Mononuclear cell (primary cell): ENCODE measurements around the gene SMCO2. TPM values are rescaled to one million over a fixed set of nuclear protein-coding genes. Genes with fewer than 3 reads are reported as not detected.

Source experiments
- H3K27me3 ChIP-seq: 2 replicates; pipeline ENCODE4 v1.6.0; 2011; ENCODE audit warnings: low read length, control low read depth; ENCODE audit not compliant: insufficient read depth
- H3K4me1 ChIP-seq: 2 replicates; pipeline ENCODE4 v1.5.1; 2011; ENCODE audit warnings: mild to moderate bottlenecking, low read length, control low read depth; ENCODE audit not compliant: insufficient read depth
- H3K4me3 ChIP-seq: 2 replicates; pipeline ENCODE4 v1.5.1; 2011; ENCODE audit warnings: mild to moderate bottlenecking, low read length, moderate library complexity
- H3K9me3 ChIP-seq: 2 replicates; pipeline ENCODE4 v1.5.1; 2011; ENCODE audit warnings: low read depth, mild to moderate bottlenecking, control low read depth, low read length
- total RNA-seq: library from RNA; depleted of rRNA; stranded (reverse); fragments of >200 nt; gene quantifications from one replicate; pipeline ENCODE4 v1.2.3, GENCODE V29; 2012

SMCO2 gene
- total RNA-seq, 1 donor, result not detected

GRCh38 chr12:27502021-27502435 lies 55.5 kb downstream of the SMCO2 start:
- Histone ChIP-seq H3K4me1 (no peaks in the 10 kb centered on the region), H3K9me3 (no peaks in the 10 kb centered on the region), H3K27me3 (no peaks in the 10 kb centered on the region), H3K4me3 (no peak overlapping the region)

GRCh38 chr12:27504507-27504906 lies 58.0 kb downstream of the SMCO2 start:
- Histone ChIP-seq H3K4me1 (no peaks in the 10 kb centered on the region), H3K27me3 (no peaks in the 10 kb centered on the region), H3K9me3 (no peaks in the 10 kb centered on the region)

GRCh38 chr12:27505109-27505508 lies 58.6 kb downstream of the SMCO2 start:
- Histone ChIP-seq H3K4me1 (no peaks in the 10 kb centered on the region), H3K9me3 (no peaks in the 10 kb centered on the region), H3K4me3 (no peak overlapping the region), H3K27me3 (no peaks in the 10 kb centered on the region)

More at GRCh38 chr12:27504507-27504906, 58.0 kb downstream of the SMCO2 start:
- H3K4me3 ChIP-seq, result no peak overlapping the region

- Histone ChIP-seq H3K27me3 (no peaks in the 10 kb centered on the region), H3K4me1 (no peaks in the 10 kb centered on the region), H3K4me3 (no peak overlapping the region), H3K9me3 (no peaks in the 10 kb centered on the region)
Observed at GRCh38 chr12:27505761-27506160, 59.2 kb downstream of the SMCO2 start.

GRCh38 chr12:27506645-27507189 lies 60.2 kb downstream of the SMCO2 start:
- Histone ChIP-seq H3K27me3 (no peaks in the 10 kb centered on the region), H3K9me3 (no peaks in the 10 kb centered on the region), H3K4me1 (no peaks in the 10 kb centered on the region), H3K4me3 (no peak overlapping the region)

- Histone ChIP-seq H3K9me3 (no peaks in the 10 kb centered on the region), H3K27me3 (no peaks in the 10 kb centered on the region), H3K4me3 (no peak overlapping the region), H3K4me1 (no peaks in the 10 kb centered on the region)
Observed at GRCh38 chr12:27508736-27509431, 62.3 kb downstream of the SMCO2 start.

- Histone ChIP-seq H3K4me3 (no peak overlapping the region), H3K4me1 (no peaks in the 10 kb centered on the region), H3K27me3 (no peaks in the 10 kb centered on the region), H3K9me3 (no peaks in the 10 kb centered on the region)
Observed at GRCh38 chr12:27511031-27511722, 64.6 kb downstream of the SMCO2 start.

GRCh38 chr12:27511723-27512045 lies 65.1 kb downstream of the SMCO2 start:
- no peak overlapping the region for H3K4me3 ChIP-seq
- H3K4me1 ChIP-seq, result no peaks in the 10 kb centered on the region
- no peaks in the 10 kb centered on the region for H3K9me3 ChIP-seq
- no peaks in the 10 kb centered on the region for H3K27me3 ChIP-seq

- no peaks in the 10 kb centered on the region for H3K9me3 ChIP-seq
- no peaks in the 10 kb centered on the region for H3K27me3 ChIP-seq
- H3K4me3 ChIP-seq, result no peak overlapping the region
- no peaks in the 10 kb centered on the region for H3K4me1 ChIP-seq
Observed at GRCh38 chr12:27513155-27513824, 66.8 kb downstream of the SMCO2 start.

- no peaks in the 10 kb centered on the region for H3K9me3 ChIP-seq
- no peak overlapping the region for H3K4me3 ChIP-seq
- H3K4me1 ChIP-seq, result no peaks in the 10 kb centered on the region
- no peaks in the 10 kb centered on the region for H3K27me3 ChIP-seq
Observed at GRCh38 chr12:27515671-27516070, 69.1 kb downstream of the SMCO2 start.

GRCh38 chr12:27516625-27517024 lies 70.1 kb downstream of the SMCO2 start:
- H3K27me3 ChIP-seq, result no peaks in the 10 kb centered on the region
- H3K4me1 ChIP-seq, result no peaks in the 10 kb centered on the region
- no peaks in the 10 kb centered on the region for H3K9me3 ChIP-seq
- no peak overlapping the region for H3K4me3 ChIP-seq

GRCh38 chr12:27517546-27517945 lies 71.0 kb downstream of the SMCO2 start:
- H3K27me3 ChIP-seq, result no peaks in the 10 kb centered on the region
- peaks cover under 1% of the 10 kb centered on the region for H3K4me1 ChIP-seq
- no peak overlapping the region for H3K4me3 ChIP-seq
- no peaks in the 10 kb centered on the region for H3K9me3 ChIP-seq

- peaks cover 6% of the 10 kb centered on the region for H3K4me1 ChIP-seq
- H3K9me3 ChIP-seq, result no peaks in the 10 kb centered on the region
- H3K4me3 ChIP-seq, result no peak overlapping the region
- H3K27me3 ChIP-seq, result no peaks in the 10 kb centered on the region
Observed at GRCh38 chr12:27517961-27518665, 71.6 kb downstream of the SMCO2 start.

GRCh38 chr12:27521066-27521465 lies 74.5 kb downstream of the SMCO2 start:
- Histone ChIP-seq H3K4me3 (no peak overlapping the region), H3K27me3 (no peaks in the 10 kb centered on the region), H3K4me1 (peaks cover 24% of the 10 kb centered on the region), H3K9me3 (no peaks in the 10 kb centered on the region)

GRCh38 chr12:27521981-27522380 lies 75.4 kb downstream of the SMCO2 start:
- H3K4me3 ChIP-seq, result no peak overlapping the region
- no peaks in the 10 kb centered on the region for H3K27me3 ChIP-seq
- H3K9me3 ChIP-seq, result no peaks in the 10 kb centered on the region
- H3K4me1 ChIP-seq, result peaks cover 24% of the 10 kb centered on the region
